HG03139 (cell line): ENCODE data around the gene PDCD1.

ENCODE experiments used
- ATAC-seq: cut with Tn5 transposase; IDR thresholded peaks from one replicate; pipeline ENCODE4 v1.9.1; 2021; ENCODE audit not compliant: unreplicated experiment

PDCD1 gene

DNA sequence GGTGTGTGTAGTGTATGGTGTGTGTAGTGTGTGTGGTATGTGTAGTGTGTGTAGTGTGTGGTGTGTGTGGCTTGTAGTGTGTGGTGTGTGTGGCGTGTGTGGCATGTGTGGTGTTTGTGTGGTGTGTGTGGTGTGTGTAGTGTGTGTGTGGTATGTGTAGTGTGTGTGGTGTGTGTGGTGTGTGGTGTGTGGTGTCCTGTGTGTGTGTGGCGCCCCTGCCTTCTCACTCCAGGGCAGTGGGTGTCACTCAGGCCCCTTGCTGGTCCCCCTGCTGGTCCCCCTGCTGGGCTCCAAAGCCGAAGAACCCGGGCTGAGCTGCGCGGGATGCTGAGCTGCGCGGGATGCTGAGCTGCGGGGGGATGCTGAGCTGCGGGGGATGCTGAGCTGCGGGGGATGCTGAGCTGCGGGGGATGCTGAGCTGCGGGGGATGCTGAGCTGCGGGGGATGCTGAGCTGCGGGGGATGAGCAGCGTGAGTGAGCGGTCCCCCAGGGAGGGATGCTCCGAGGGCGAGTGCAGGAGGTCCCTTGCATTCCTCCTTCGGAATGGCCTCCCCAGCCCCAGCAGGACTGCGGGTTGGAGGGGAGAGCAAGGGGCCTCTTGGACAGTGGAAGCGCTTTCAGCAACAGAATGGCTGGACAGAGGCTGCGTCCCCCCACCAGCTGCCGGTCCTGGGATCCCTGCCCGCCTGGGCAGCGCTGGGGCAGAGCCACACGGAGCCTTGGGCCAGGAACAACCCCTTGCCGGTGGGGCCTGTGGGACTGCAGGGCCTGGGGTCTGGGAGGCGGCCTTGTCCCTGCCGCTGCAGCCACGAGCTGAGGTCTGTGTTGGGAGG, 7.5 kb upstream of the PDCD1 start:
- ATAC-seq: no peak

DNA sequence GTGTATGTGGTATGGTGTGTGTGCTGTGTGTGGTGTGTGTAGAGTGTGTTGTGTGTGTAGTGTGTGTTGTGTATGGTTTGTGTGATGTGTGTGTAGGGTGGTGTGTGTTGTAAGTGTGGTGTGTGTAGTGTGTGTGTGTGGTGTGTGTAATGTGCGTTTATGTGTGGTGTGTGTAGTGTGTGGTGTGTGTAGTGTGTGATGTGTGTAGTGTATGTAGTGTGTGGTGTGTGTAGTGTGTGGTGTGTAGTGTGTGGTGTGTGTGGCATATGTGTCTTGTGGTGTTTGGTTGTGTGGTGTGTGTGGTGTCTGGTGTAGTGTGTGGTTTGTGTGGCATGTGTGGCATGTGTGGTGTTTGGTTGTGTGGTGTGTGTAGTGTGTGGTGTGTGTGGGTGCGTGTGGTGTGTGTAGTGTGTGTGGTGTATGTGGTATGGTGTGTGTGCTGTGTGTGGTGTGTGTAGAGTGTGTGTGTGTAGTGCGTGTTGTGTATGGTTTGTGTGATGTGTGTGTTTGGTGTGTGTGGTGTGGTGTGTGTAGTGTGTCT, 6.8 kb upstream of the PDCD1 start:
- no peak for ATAC-seq

DNA sequence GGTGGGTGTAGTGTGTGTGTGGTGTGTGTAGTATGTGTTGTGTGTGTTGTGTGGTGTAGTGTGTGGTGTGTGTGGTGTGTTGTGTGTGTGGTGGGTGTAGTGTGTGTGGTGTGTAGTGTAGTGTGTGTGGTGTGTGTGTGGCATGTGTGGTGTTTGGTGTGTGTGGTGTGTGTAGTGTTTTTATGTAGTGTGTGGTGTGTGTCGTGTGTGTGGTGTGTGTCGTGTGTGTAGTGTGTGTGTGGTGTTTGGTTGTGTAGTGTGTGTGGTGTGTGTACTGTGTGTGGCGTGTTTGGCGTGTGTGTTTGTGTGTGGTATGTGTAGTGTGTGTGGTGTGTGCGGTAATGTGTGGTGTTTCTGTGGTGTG, 6.1 kb upstream of the PDCD1 start:
- no peak for ATAC-seq

DNA sequence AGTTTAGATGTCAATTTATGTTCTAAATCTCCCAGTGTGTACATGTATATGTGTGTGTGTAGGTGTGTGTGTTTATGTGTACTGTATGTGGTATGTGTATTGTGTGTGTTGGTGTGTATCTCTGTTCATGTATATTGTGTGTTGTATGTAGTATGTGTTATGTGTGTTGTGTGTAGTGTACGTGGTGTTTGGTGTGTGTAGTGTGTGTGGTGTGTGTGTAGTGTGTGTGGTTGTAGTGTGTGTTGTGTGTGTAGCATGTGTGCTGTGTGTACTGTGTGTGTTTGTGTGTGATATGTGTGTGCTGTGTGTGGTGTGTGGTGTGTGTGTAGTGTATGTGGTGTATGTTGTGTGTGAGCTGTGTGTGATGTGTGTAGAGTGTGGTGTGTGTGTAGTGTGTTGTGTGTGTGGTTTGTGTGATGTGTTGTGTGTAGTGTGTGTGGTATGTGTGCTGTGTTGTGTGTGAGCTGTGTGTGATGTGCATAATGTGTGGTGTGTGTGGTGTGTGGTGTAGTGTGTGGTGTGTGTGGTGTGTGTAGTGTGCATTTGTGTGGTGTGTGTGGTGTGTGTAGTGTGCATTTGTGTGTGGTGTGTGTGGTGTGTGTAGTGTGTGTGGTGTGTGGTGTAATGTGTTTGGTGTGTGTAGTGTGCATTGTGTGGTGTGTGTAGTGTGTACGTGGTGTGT, 5.6 kb upstream of the PDCD1 start:
- no peak for ATAC-seq

DNA sequence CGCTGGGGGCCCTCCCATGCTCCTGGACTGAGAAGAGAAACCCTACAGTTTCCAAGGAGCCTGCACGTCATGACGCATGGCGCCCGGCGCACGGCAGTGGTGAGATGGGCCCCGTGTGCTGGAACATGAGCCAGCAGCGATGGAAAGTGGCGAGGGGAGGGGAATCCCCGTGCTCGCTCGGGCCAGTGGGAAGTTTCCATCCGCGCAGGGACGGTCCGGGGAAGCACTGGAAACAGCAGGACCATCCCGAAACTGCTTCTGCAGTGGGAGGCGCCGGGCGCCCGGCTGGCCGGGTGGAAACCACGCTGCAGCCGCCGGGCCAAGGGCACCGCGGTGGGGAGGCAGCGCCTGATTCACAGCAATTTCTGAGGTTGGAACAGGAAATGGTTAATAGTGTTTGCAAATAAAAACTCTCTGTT, 4.9 kb upstream of the PDCD1 start:
- ATAC-seq: no peak

DNA sequence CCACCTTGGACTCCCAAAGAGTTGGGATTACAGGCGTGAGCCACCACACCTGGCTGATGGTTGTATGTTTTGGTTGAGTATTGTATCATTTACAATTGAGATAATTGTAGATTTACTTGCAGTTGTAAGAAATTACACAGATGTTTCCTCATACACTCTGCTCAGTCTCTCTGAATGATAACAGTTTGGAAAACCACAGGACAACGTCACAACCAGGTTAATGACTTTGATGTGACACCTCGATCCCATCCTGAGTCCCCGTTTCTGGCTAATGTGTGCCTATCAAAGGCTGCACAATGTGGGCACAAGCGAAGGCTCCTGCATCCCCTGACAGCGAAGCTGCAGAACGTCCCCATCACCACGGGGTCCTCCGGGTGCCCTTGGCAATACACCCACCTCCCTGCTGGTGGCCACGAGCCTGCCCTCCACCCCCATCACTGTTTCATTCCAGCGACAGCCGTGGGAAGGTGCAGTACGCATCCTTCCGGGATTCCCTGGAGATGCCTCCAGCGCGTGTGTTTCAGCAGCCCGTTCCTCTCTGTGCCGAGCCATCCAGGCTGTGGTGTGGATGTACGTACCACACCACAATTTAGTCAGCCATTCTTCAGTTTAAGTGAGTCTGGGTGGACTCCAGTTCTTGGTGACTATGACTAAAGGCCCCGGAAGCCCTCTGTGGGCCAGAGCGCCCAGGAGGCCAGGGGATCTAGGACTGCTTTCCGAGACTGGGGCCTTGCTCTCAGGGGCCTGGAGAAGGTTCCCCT, 4.3 kb upstream of the PDCD1 start:
- no peak for ATAC-seq

DNA sequence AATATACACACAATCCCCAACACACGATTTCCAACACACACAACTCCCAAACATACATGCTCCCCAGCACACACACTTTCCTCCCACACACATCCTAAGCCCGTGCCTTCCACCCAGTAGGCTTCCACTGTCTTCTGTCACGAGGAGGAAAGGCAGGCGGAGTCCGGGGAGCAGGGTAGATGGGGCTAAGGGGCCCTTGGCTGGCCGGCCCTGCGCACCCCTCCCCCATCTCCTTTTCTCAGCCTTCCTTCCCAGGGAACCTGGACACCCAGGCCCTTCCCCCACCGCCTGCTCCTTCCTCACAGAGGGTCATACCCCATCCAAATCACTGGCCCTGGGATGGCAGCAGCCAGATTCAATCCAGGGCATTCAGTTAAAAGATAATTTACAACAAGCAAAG, 3.4 kb upstream of the PDCD1 start:
- no peak for ATAC-seq

DNA sequence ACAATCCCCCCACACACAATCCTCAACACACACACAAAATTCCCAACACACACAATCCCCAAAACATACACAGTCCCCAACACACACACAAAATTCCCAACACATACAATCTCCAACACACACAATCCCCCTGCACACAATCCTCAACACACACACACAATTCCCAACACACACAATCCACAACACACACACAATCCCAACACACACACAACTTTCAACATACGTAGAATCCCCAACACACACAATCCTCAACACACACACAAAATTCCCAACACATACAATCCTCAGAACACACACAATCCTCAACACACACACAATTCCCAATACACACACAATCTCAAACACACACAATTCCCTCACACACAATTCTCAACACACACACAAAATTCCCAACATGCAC, 2.6 kb upstream of the PDCD1 start:
- ATAC-seq: no peak

DNA sequence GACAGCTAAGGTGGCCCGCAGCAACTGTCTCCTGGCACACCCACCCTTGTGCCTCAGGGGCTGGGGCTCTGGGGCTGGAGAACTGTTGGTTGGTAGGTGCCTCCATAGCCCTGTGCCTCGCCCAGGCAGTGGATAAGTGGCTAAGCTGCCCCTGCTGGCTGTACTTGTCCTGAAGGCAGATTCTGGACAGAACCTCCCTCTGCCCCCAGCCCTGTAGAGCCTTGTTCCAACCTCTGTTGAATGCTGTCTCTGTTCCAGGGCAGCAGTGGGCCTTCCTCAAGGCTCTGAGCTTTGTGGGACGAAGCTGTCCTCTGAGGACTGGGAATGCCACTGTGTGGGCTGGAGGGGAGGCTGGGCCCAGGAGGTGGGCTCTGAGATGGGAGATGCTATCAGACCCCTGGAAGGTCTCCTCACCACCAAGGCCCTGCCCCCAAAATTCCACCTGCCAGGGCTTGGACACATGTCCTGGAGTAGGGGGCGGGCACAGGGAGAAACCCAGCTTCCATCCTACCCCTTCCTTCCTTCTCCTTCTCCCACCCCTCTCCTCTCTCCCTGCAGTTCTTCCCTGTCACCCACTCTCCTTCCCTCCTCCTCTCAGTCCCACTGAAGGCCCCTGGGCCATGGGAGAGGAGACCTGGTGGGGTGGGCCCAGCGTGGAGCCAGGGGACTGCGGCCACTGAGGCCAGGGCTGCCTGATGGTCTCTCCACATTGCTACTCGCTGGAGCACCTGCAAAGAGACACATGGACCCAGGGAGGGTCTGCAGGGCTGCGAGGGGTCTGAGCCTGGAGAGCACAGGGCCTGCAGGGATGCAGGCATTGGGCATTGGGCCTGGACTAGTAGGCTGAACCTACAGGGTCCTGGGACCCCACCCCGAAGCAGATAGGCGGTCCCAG, 1.7 kb upstream of the PDCD1 start:
- ATAC-seq: no peak

DNA sequence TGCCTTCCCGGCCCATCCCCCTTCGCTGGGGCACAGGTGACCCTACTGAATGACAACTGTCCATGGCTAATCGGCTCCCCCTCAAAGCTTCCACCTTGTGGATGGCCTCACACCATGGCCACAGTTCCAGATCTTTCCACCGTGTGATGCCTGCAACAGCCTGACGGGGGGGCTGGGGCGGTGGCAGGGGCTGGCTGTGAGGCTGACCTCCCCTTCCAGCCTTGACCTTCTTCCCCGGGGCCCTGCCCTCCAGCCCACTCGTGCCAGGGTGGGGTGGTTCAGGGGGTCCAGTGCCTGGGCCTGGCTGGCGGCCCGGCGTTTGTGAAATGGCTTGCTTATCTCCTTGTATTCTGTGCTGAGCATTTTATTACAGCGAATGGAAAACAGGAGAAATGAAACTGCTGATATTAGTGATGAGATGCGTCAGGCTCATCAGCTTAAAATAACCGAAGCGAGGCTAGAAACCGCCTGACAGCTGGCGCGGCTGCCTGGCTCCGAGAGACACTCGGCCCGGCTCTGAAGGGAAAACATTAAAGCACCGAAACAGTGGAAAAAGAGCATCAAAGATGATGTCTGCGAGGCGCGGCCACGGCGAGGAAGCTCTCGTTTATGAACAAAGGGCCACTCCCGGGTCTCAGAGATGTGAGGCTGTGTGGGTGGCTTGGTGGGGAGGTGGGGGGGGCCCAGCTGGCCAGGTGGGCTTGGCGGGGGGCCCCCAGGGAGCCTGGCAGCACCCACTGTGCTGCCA, 916 bp upstream of the PDCD1 start:
- ATAC-seq: no peak

DNA sequence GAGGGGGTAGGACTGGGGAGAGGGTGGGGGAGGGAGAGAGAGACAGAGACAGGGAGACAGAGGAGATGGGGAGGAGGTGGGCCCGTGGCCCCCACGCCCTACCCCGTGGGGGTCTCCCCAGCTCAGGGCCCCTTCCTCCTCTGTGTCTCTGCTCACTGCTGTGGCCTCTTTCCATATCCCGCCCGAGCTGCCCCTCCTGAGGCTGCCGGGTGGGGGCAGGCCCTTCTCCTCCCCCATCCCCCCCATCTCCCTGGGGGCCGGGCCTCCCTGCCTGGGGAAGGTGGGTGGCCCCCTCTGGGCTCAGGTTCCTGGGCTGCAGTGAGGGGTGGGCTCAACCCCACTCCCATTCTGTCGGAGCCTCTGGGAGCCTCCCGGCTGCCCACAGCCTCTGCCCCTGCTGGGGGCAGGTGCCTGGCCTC, 332 bp upstream of the PDCD1 start:
- ATAC-seq: no peak

DNA sequence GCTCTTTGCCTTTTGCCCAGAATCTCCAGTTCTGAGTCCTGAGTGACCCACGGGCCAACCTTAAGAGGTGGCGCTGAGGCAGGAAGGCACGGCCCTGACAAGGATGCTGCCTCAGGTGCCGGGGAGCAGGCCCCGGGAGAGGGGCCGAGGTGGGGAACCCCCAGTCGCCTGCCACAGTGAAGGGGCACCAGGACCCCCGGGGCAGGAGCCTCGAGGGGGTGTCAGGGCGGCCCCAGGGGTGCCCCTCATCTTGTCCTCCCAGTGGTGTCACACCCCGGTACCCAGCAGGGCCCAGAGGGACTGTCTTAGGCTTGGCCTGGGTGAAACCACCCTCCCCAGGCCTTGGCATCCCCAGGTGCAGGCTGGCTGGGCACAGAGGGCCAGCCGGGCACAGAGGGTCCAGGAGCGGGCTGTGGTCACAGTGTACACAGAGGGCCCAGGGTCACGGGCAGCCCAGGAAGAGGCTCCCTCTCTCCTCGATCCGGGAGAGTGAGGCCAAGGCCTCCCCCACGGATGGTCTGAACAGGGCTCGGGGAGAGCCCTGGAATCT, 1.0 kb downstream of the PDCD1 start:
- no peak for ATAC-seq

DNA sequence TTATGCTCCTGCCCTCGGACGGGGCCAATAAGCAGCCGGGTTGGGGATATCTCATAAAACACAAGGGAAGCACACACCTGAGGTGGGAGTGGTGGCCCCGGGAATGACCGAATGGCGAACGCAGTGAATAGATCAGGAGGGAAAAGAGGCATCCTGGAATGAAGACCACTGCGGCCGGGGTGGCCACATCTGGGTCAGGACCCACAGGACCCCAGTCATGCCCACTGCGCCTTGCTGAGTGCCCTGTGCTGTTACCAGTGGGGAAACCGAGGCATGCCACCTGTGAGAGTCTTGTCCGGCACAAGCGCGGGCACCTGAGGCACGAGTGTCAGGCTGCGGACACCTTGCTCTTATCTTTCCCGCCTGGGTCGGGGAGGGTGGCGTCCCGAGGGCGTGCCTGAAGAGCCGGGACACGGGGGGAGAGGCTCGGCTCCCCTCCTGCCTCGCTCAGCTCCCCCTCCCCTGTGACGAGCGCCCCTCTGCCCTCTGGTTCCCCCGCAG, 1.6 kb downstream of the PDCD1 start:
- no peak for ATAC-seq

DNA sequence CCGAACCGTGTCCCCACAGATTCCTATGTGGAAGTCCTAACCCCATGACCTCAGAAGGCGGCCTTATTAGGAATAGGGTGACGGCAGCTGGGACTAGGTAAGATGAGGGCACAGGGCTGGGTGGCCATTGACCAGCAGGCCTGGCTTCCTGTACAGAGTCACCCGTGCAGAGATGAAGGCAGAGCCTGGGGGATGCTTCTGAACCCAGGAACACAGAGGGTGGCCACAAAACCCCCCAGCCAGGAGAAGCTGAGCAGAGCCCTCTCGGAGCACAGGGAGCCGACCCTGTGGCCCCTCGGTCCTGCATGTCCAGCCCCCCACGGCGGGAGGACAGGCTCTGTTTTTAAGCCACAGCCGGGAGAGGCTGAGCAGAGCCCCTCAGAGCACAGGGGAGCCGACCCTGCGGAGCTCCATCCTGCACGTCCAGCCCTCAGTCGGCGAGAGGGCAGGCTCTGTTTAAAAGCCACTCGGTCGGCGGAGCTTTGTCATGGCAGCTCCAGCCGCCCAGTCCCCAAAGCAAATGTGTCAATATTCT, 2.7 kb downstream of the PDCD1 start:
- ATAC-seq: no peak

DNA sequence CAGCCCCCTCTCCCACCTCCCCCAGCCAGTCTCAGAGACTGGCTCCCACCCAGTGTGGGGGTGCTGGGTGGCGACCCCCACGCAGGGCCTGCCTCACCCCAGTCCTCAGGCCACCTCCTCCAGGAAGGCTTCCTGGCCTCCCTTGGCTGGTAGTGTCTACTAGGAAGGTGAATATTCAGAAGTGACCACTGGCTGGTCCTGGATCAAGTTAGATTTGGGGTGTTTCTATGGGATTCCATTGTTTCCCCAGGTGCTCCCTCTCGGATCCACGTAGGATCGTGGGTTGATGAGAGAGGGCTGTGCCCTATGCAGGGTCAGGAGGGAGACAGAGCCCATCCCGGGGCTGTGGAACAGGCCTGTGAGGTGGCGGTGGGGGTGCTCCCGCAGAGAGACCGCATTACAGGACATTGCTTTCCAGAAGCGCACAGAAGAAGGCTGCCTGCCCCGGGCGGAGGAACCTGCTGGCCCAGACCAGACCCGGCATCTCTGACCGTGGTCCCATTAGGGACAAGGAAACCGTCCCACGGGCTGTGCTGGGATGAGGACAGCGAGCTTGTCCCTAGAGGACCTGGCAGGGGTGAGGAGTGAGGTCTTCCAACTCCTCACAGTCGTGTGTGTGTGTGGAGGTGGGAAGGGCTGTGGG, 3.3 kb downstream of the PDCD1 start:
- ATAC-seq: no peak

DNA sequence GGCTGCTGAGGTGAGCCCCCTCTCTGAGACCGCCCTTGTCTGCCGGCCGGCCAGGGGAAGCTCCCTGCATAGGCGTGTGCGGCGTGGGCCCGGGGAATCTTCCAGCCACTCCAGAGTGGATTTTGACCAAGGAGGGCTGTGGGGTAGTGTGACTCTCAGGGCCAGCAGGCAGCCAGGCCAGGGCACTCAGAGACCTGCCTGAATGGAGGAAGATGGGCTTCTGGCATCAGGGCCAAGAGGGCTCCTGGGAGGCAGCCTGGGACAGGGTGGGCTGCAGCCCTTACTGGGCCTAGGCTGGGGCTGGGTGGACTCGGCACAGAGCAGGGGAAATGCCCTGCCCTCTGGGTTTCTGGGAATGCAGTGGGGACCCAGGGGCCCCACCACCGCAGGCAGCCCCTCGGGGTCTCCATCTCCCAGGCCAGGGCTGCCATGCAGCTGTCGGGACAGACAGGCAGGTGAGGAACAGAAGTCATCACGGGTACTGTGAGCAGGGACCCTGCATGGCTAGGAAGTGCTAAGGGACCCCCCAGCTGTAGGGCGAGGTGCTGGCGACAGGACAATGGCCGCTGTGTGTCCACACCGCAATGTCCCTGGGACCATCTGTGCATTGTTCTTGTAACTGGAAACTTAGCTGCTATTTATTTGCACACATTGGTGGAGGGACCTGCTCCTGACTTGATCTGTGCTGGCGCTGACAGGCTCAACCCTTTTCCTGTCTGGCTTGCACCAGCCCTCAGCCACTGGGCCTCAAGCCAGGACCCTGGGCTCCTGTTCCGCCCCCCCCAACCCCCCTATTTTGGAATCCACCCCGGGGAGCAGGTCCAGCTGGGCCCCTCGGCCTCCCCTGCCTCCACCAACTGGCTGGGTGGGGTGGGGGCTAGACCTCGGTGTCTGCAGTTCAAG, 4.1 kb downstream of the PDCD1 start:
- ATAC-seq: no peak

DNA sequence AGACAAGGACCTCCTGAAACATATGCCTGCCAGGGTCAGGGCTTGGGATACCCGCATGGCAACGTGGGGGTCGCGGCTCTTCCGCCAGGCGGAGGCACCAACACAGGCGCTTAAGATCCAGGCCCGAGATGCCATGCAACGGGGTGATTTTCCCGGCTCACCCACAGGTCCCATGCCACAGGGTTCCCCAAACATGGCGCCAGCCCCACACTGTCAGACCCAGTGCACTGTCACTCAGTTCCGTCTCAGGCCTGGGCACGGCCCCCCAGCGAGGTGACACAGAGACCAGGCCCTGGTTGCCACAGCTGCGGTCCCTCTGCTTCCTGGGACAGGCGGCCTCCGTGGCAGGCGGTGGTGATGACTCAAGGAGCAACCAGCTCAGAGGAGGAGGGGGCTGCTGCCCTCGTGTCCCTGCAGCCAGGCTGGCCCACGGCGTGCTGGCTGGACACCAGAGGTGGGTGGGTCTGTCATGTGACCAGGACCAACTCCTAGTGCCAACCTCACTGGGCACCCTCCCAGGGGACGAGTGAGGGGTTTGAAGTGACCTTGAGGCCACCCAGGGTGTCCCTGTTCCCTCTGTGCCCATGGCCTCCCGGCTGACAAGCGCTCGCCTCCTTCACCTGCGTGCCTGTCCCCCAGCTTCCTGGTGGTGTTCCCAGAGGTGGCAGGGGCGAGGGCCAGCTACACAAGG, 4.9 kb downstream of the PDCD1 start:
- ATAC-seq: no peak
